ENCODE results near the gene INTS11. TPM values are rescaled to one million over a fixed set of nuclear protein-coding genes. Genes with fewer than 3 reads are reported as not detected.

Gene INTS11
- total RNA-seq, 1 experiment from 2014 or later: 139 TPM

DNA sequence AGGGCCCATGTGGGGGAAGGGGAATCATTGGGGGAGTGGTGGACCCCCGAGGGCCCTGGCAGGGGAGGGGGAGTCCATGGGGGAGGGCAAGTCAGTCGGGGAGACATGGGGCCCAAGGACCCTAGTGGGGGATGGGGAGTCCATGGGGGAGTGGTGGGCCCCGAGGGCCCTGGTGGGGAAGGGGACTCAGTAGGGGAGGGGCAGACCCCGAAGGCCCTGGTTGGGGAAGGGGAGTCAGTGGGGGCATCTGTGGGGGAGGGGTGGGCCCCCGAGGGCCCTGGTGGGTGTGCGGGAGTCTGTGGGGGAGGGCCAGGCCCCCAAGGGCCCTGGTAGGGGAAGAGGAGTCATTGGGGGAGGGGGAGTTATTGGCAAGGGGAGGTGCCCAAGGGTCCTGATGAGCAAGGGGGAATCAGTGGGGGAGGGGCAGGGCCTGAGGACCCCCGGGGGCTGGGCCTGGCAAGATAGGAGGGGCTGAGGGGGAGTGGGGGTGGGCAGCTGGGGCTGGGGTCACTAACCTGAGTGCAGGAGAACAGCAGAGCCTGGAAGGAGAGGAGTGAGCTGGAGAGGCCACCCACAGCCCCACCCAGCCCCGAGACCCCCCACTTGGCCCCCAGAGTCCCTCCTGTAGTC is 31.8 kb upstream of the INTS11 start:
- Histone ChIP-seq H3K4me2 (ENCODE audit: insufficient read depth, insufficient read length, low read length) (no peak overlapping the region), H3K79me2 (ENCODE audit: insufficient read depth, low read length) (no peaks in the 10 kb centered on the region), H3K56ac (ENCODE audit: insufficient read length, low read depth, low read length) (no peak overlapping the region), H3K4me1 (ENCODE audit: insufficient read depth, low read length) (peaks cover 2% of the 10 kb centered on the region; the same call in 1 of the 2 replicates), H3K79me1 (ENCODE audit: insufficient read depth, low read depth, low read length, poor library complexity, severe bottlenecking) (no peaks in the 10 kb centered on the region), H3K14ac (ENCODE audit: insufficient read depth, low read length) (no peak overlapping the region), H2BK120ac (ENCODE audit: low read depth, low read length, poor library complexity, severe bottlenecking) (no peak overlapping the region), H2AFZ (ENCODE audit: low read length) (no peak overlapping the region), H3T11ph (ENCODE audit: low read length) (no peak overlapping the region), H4K8ac (replicated peaks; ENCODE audit: insufficient read length, low read depth, low read length) (no peak overlapping the region), H2BK5ac (ENCODE audit: insufficient read length, low read length) (no peak overlapping the region), H3K23me2 (ENCODE audit: insufficient read length, low read depth, low read length, poor library complexity, severe bottlenecking) (peaks cover 7% of the 10 kb centered on the region), H3K9ac (ENCODE audit: extremely low read depth, insufficient read length, low read length) (no peak overlapping the region), H2AK5ac (ENCODE audit: insufficient read length, low read length) (no peak overlapping the region), H2BK12ac (ENCODE audit: insufficient read length, low read depth, low read length) (no peak overlapping the region), H4K91ac (ENCODE audit: insufficient read length, low read depth, low read length) (no peak overlapping the region), H4K20me1 (ENCODE audit: control insufficient read depth, insufficient read depth, insufficient read length) (no peaks in the 10 kb centered on the region), H3K27ac (ENCODE audit: insufficient read length, low read depth, low read length) (no peak overlapping the region), H3K4ac (ENCODE audit: low read depth, low read length) (no peak overlapping the region), H3K23ac (ENCODE audit: insufficient read length, low read depth, low read length) (no peak overlapping the region), H3K18ac (ENCODE audit: insufficient read length, low read depth, low read length) (no peak overlapping the region), H2BK20ac (ENCODE audit: low read depth, low read length, poor library complexity, severe bottlenecking) (no peak overlapping the region), H4K5ac (ENCODE audit: insufficient read length, low read depth, low read length) (no peak overlapping the region), H2BK15ac (ENCODE audit: low read depth, low read length) (no peak overlapping the region), H3K9me3 (ENCODE audit: control insufficient read depth, low read depth, low read length) (no peaks in the 10 kb centered on the region), H3K27me3 (ENCODE audit: insufficient read depth, low read length) (peaks cover 4% of the 10 kb centered on the region; the same call in 1 of the 2 replicates)
- H3K27me3 Mint-ChIP-seq (ENCODE audit: low read depth): peaks cover 43% of the 10 kb centered on the region
- WGBS (ENCODE audit: extremely low coverage, insufficient read length, low lambda C conversion rate): no CpG with 5 or more reads among the region's 8 CpGs
- H3K27ac Mint-ChIP-seq: no peak overlapping the region
- no peak overlapping the region for H3K4me3 Mint-ChIP-seq
- peaks cover 0 to 8% (median 2%) of the 10 kb centered on the region in 3 experiments; a peak in 1 of 7 replicates for H3K36me3 Mint-ChIP-seq (ENCODE audit: insufficient read depth in 1 of 3, low read depth in 3 of 3)
- DNase-seq: no peak
- TF ChIP-seq, protein P1, sequence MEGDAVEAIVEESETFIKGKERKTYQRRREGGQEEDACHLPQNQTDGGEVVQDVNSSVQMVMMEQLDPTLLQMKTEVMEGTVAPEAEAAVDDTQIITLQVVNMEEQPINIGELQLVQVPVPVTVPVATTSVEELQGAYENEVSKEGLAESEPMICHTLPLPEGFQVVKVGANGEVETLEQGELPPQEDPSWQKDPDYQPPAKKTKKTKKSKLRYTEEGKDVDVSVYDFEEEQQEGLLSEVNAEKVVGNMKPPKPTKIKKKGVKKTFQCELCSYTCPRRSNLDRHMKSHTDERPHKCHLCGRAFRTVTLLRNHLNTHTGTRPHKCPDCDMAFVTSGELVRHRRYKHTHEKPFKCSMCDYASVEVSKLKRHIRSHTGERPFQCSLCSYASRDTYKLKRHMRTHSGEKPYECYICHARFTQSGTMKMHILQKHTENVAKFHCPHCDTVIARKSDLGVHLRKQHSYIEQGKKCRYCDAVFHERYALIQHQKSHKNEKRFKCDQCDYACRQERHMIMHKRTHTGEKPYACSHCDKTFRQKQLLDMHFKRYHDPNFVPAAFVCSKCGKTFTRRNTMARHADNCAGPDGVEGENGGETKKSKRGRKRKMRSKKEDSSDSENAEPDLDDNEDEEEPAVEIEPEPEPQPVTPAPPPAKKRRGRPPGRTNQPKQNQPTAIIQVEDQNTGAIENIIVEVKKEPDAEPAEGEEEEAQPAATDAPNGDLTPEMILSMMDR (conservative IDR thresholded peaks at IDR 0.05): no peak
- H3K4me1 Mint-ChIP-seq: peaks cover 33 to 58% of the 10 kb centered on the region in 2 experiments
- H3K9me3 Mint-ChIP-seq: no peaks in the 10 kb centered on the region; a peak in 2 of 5 replicates
